T-helper 1 cell (primary cell): Measurements from ENCODE around the gene DYDC1.
"Not testable (repeated sequence)": the region's sequence is repeated elsewhere in the genome, so short reads cannot be mapped to it uniquely, and the experiment has no call there.

ENCODE experiments used
- DNase-seq, 5 donors: peaks; one replicate each; pipeline ENCODE4 v3.0.0-alpha.2; 2012 to 2020

DYDC1 gene

DNA sequence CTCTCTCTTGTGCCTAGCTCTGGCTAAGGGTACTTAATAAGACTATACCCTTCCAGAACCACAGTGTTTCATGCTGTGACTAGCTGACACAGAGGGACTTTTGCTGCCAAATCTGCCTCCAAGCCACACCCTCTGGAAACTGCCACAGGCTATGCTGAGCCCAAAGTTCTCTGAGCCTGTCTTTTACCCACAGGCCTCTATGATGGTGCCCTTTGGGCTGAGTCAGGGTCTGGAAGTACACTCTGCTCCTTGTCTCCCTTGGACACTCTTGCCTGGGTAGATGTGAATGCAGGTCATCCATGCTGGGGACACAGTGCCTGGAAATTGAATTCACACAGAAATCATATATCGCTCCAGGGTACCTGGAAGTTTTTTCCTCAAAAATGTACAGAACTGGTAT, 22.6 kb downstream of the DYDC1 start:
- DNase-seq: no peak

DNA sequence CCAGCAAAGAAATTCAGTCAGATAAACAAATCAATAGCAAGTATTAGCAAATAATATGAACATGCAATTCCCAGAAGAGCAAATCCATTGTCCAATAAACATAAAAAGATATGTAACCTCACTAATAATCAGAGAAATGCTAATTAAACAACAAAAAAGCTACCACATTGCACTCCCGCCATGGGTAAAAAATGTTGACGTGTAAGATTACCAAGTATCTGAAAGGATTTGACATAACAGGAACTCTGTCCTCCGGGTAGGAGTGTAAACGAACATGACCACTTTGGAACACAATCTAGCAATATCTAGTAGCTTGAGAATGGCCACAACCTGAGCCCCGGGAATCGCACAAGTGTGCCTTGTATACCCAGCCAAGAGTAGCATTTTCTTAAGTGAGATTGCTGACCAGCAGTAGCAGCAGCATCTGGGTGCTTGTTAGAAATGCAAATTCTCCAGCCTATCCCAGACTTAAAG, 31.6 kb downstream of the DYDC1 start:
- no peak for DNase-seq

DNA sequence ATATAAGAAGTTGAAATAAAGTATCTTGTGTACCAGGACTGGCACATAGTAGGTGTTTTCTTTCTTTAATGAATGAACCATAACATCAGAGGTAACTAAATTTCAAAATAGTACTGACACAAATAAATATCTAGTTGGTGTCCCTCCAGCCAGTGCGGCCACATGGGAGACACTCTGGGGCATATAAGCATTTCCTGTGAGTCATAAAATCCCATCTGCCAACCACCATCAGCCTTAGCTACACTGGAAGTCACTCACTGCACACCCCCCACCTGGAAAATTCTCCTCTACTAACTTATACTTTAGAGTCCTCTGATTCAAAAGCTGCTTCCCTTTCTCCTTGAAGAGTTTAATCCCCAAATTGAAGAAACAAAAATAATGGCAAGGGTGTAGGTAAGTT, 32.5 kb downstream of the DYDC1 start:
- DNase-seq: no peak

DNA sequence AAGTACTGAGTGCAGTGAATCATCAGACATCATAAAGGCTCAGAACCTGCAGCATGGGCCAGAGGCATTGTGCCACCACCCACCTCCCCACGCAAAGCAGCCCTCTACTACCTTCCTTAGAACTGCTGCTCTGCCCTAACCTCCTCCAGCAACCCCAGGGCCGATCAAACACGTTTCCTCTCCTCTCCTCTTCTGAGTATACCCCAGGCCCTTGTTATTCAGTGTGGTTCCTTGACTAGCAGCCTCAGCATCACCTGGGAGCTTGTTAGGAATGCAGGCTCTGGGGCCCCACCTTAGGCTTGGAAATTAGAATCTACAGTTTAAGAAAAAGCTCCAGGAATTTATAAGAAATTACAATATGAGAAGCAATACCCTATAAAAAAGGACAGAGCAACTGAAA, 33.2 kb downstream of the DYDC1 start:
- no peak for DNase-seq

DNA sequence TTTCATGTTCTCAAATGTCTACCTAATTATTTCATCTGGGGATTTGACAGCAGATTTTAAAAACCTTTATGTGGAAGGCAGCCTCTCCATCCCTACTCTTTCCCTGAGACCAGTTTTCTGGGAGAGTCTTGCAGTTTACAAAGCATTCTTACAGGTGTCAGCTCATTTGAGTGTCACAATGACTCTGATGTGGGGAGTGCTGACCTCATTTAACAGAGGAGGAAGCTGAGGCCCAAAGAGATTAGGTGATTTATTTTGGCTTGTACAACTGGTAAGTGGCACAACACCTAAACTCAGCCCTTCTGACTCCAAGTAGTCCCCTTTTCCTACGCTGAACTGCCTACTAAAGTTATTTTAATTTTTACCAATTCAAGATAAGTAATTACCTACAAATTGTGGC, 33.8 kb downstream of the DYDC1 start:
- no peak for DNase-seq

DNA sequence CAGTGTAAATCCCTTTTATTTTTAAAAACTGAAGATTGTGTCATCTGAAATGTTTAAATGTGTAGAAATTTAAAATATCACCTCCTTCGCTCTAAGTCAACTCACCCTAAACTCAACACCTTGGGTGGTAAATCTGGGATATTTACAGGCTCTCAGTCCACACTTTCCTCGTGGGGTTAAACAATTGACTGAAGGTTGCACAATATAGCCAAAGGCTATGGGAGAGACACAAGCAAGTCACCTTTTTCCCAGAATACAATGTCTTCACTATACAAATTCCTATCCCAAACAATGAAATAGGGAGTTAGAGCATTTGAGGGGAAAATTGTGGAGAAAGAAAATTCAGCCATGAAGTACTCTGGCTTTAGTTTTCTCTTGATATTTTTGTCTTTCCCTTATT, 34.4 kb downstream of the DYDC1 start:
- DNase-seq: no peak

DNA sequence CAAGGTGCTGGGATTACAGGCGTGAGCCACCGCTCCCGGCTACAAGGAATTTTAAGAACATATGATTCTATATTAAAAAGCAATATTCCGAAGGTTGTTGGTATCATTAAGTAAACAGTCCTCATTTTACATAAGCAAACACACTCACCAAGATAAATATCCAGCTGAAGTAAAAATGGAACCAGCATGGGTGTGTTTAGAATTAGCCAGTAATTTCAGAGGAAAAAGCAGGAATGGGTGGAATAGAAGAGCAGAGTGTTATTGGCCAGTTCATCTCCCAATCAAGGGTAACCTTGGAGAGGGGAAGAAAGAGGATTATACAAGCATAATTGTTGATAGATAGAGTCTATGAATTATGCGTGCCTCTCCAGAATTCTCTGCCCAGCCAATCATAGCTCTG, 35.4 kb downstream of the DYDC1 start:
- no peak for DNase-seq

DNA sequence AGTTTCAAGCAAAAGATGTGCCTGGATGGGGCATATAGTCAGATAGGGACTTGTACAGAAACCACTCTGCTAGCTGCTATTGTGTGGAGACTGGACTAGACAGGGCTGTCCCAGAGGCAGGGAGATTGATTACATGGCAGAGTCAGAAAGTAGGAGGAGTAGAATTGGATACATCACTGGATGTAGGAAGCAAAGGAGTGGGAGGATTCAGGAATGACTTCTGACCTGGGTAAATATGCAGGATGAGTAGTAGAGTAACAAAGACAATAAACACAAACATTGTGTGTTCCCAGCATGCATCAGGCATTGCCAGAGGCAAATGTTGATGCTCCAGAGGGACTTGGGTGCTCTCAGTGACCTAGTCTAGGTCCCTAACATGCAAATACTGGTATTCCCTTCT, 36.2 kb downstream of the DYDC1 start:
- no peak for DNase-seq

DNA sequence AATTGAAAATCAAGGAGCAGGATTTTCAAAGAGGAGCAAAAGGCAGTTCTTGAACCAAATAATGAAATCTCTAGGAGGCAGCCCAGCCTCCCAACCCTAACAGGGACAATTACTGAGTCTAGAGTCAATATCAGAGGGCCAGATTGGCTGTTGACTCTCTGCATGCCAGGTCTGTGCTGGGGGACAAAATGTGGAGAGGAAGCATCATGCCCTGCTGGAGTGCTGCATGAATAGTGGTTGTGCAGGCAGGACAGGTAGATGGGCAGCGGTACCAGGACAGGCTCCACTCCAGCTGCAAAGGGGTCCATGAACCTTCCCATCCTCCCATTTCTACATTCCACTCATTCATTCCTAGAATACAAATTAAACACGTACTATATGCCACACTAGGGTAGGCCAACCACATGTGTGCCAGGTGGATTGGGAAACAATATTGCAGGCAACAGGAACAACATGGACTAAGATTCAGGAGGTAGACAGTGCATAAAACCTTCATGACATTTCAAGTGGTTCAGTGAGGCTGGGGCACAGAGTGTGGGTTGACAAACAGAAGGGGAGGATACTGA, 36.7 kb downstream of the DYDC1 start:
- DNase-seq: no peak

DNA sequence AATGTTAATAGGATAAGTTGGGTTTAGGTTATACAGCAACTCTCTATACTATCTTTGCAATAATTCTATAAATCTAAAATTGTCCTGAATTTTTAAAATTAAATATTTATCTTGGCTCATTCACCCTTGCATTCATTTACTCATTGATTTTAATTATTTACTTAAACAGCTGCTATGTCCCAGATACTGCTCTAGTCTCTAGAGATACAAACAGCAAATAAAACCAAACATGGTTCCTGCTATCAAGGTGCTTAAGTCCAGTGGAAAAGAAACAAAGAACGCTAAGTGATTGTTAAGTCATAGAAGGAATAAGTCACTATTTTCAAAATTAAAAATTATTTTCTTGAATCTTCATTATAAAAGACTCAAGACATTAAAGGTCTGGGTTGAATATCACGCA, 37.2 kb downstream of the DYDC1 start:
- no peak for DNase-seq

DNA sequence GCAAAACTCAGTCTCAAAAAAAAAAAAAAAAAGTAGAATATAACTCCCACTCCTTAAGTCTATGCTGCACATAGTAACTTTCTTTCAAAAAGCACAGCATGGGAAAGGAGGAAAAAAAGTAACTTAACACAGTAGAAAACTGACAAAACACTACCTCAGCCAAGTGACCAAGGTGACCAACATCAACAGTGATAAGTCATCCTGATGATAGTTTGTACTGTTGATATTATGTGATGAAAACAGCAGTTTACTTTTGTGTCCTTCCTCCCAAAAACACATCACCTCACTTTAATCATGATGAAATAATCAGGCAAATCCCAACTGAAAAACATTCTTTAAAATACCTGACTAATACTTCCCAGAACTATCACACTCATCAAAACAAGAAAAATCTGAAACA, 37.8 kb downstream of the DYDC1 start:
- DNase-seq: no peak

DNA sequence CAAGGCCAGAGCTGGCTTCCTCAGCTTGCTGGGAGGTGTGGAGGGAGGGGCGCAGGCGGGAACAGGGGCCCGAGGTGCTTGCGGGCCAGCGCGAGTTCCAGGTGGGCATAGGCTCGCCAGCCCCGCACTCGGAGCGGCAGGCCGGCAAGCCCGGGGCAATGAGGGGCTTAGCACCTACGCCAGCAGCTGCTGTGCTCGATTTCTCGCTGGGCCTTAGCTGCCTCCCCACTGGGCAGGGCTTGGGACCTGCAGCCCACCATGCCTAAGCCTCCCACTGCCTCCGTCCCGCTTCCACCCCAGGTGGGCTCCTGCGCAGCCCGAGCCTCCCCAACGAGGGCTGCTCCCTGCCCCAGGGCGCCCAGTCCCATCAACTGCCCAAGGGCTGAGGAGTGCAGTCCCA, 41.2 kb downstream of the DYDC1 start:
- DNase-seq: no peak

DNA sequence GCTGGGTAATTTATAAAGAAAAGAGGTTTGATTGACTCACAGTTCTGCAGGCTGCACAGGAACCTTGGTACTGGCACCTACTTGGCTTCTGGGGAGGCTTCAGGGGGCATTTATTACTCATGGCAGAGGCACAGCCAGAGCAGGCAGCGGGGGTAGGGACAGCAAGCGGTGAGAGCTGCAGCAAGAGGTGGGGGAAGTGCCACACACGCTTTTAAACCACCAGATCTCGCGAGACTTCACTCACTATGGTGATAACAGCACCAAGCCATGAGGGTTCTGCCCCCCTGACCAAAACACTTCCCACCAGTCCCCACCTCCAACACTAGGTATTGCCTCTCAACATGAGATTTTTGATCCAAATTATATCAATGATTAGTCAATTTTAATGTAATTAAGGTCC, 43.0 kb downstream of the DYDC1 start:
- no peak for DNase-seq

DNA sequence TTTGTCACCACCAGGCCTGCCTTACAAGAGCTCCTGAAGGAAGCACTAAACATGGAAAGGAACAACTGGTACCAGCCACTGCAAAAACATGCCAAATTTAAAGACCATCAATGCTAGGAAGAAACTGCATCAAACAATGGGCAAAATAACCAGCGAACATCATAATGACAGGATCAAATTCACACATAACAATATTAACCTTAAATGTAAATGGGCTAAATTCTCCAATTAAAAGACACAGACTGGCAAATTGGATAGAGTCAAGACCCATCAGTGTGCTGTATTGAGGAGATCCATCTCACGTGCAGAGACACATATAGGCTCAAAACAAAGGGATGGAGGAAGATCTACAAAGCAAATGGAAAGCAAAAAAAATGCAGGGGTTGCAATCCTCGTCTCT, 50.6 kb downstream of the DYDC1 start:
- DNase-seq: not testable (repeated sequence)

DNA sequence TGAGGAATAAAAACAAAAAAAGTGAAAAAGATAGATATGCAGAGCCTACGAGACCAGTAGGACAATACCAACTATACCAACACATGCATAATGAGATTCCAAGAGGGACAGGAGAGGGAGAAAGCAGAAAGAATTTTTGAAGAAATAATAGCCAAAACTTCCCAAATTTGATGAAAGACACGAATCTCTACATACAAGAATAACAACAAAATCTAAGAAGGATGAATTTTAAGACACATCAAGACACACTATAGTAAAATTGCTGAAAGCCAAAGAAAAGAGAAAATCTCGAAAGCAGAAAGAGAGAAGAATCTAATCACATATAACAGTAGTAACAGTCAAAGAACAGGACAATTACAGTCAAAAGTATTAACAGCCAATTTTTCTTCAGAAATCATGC, 59.6 kb downstream of the DYDC1 start:
- DNase-seq: no peak

DNA sequence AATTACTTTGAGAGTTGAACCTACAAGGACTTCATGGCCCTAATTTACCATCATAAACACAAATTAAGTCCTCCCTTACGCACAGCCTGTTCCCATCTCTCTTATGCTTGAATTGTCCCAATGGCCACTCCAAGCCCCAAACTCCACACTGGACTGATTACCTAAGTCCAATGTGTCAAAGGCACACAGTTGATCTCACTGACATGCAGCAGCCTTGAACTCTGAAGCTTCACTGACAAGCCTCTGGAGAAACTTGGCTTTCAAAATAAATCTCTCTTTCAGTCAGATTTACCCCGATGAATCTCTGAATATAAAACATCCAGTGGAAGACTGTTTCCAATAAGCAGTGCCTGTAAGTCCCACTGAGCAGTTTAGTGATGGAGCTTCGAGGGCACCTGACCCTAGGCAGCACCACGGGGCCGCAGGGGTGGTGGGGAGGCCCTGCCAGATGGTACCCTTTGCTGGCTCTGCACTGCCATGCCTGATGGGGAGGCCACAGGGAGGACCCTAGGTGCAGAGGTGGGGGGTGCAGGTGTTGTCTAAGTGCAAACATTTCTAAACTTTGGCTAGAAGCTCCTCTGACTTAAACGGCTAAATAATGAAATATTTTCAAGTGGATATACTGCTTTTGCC, 63.8 kb downstream of the DYDC1 start:
- DNase-seq: no peak

DNA sequence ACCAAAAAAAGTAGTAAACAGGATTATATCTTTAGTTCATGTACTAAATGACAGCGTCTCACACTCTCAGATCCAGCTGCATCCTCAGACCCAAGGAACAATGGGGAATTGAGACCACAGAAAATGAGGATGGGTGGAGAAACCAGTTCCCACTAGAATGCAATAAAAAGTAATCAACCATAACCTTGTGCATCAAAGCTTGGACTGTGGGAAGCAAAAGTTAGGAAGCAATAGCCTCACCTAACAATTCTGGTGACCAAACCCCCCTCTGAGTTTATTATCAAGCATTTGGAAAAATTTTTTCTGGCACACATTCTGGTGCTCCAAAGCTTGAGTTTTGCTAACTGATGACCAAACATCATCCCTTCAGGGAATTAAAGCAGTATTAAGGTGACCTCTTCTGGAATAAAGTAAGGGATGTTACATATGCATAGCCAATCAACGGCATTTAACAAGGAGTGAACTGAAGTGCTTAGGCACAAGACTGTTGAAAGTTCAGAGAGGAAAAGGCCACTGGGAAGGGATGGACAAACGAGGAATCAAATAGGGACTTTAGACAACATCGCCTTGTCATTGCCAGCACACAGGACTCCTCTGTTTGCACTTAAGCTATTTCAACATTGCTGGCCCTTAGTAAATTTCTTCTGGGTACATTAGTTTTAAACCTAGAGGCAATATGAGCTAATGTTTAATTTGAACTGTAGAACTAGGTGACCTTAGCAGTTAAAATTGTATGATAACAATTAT, 65.9 kb downstream of the DYDC1 start:
- no peak for DNase-seq

DNA sequence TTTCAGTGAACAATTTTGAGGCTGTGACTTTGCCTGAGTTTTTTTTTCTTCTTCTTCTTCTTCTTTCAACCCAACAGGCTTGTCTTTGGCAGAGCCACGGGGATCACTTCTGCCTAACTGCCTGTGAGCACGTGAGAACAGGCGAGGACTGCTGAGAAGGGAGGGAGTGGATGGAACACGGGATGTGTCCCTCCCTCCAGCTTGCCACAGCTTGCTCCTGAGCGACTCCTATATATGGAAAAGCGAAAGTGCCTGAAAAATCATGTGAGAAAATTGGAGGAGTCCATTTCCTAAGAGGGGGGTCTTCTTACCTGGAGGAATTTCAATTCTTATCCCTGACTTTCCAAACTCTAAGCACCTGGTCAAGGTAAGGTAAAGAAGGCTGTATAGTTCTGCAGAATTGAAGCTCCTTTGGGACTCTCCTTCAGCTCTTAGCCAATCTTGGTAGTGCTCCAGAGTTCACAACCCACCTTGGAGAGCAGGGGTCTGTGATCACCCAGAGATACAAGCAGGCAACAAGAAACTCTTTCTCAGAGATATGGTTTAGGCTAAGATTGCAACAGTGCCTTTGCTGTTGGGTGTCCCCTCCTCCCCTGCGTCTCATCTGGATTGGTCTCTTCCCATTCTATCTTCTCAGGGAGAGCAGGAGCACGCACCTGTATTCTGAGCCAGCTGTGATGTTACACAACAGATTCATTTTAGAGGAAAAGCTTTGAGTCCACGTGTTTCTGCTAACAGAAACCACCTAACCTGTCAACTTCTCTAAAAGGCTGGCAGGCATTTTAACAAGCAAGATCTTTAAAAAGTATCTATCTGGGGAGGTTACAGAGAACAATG, 66.9 kb downstream of the DYDC1 start, which contains the start of gene MAT1A:
MAT1A (minus strand) TSS at position 208 of the 837 bp plus-strand sequence. CDS start 235 bp downstream, outside the sequence.
- DNase-seq: no peak

DNA sequence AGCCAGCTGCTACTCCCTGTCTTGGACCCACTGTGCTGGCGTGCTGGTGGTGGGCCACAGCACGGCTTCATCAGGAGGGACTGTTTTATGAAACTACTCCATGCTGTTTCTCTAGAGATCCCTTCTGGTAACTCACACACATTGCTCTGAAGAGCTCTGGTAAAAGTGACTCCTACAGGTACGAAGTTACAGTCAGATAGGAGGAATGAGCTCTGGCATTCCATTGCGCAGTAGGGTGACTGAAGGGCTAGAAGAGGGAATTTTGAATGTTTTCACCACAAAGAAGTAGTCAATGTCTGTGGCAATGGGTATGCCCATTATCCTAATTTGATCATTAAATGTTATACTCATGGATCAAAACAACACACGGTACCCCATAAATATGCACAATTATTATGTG, 67.7 kb downstream of the DYDC1 start:
- DNase-seq: no peak
